ENCODE results near the gene TMEM220.
A peak's percentile ranks its signal among the peaks of the same experiment; 100 is the strongest.
"Not testable (repeated sequence)": the region's sequence is repeated elsewhere in the genome, so short reads cannot be mapped to it uniquely, and the experiment has no call there.

The TMEM220 gene

DNA sequence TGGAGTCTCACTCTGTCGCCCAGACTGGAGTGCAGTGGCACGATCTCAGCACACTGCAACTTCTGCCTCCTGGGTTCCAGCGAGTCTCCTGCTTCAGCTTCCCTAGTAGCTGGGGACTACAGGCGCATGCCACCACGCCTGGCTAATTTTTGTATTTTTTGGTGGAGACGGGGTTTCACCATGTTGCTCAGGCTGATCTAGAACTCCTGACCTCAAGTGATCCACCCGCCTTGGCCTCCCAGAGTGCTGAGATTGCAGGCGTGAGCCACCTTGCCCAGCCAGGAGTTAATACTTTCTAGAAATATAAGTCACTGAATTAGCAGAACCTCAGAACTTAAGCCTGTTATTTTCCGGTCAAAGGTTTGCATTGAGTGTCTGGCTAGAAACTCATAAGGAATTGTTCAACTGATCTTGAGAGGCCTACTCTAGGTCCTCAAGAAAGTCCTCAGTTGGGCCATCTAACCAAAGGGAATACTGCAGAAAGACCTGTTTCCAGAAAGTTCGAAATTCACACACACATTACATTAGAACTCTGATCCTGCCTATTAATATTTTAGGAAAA lies 1.4 kb downstream of the TMEM220 start:
- DNase-seq (ENCODE audit: low spot score) = no peak

DNA sequence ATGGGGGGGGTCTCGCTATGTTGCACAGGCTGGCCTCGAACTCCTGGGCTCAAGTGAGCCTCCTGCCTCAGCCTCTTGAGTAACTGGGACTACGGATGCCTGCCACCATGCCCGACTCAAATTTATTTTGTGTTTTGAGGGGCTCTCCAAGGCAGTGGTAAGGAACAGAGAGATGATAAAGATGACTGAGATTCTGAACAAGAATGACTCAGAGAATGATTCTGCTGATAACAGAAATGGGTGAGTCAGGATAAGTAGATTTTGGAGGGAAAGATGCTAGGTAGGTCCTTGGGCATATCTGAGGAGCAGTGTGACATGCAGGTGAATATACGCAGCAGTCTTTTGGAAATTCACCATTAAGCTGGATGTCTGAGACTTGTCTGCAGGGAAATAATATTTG lies 2.6 kb downstream of the TMEM220 start:
- no peak for DNase-seq (ENCODE audit: low spot score)

DNA sequence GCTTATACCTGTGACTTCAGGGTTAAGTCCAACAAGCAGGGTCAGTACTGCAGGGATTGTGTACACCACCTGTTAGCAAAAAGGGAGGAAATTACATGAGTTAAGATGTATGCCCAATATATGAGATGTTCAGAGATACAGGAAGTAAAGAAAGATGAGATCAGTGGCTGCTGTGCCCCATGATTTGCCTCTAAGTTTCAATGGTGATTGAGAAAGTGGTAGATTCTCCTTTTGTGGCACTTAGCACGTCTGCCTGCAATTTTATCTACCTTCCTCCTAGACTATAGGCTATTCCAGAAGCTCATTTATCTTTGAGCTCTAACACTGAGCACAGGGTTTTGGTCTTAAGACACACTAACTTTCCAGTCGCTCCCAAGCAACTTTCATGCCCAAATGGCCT lies 3.6 kb downstream of the TMEM220 start:
- no peak for DNase-seq (ENCODE audit: low spot score)

DNA sequence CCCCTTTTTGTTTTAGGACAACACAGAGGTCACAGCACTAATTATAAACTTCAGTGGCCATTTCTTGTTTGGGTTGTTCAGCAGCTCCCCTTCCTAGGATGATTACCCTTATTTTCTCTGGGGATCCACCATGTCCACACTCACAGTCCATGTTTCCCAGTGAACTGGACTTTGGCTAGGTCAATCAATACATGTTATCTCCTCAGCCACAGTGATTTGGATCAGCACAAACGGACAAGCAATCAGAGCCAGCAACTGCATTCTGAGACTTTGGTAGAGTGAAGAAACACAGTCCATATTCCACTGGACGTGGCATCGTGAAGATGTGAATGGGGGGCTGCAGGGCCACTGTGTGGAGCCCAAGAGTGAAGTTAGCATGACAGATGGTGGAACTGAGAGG lies 4.6 kb downstream of the TMEM220 start:
- DNase-seq (ENCODE audit: low spot score) = no peak

DNA sequence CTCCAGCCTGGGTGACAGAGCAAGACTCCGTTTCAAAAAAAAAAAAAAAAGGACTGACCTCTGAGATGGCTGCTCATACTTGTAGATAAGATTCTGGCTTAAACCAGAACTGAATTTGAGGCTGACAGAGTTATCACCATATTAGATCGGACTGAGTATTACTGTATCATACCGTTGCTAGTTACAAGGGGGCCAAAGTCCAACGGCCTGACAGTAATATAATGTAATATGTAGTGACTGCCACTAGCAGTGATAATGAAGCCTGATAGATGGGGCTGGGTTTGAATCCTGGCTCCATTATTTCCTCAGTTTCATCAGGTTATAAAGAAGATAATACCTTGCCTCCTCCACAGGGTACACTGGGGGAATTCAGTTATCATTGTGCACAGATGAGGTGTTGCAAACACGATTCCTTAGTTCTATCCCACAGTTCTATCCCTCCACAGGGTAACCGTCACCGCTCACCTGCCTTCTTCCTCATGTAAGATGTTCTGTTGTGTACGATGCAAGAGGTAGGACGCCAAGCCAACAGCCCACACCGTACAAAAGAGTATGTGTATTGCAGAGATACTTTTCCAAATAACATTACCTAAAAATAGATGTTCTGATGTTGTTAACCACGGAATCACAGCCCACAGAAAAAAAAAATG lies 5.2 kb downstream of the TMEM220 start:
- no peak for DNase-seq (ENCODE audit: low spot score)

DNA sequence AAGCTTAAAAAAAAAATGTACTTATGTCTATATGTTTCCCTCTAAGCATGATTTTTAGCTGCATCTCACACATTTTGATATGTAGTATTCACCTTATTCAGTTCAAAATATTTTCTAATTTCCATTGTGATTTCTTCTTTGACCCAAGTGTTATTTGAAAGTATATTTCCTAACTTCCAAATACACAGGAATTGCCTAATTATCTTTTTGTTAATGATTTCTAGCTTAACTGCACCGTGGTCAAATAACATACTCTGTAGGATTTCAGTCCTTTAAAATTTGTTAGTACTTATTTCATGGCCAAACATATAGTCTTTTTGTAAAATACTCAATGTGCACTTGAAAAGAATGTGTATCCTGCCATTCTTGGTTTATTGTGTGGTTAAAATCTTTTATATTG lies 11.3 kb downstream of the TMEM220 start:
- DNase-seq (ENCODE audit: low spot score) = no peak

DNA sequence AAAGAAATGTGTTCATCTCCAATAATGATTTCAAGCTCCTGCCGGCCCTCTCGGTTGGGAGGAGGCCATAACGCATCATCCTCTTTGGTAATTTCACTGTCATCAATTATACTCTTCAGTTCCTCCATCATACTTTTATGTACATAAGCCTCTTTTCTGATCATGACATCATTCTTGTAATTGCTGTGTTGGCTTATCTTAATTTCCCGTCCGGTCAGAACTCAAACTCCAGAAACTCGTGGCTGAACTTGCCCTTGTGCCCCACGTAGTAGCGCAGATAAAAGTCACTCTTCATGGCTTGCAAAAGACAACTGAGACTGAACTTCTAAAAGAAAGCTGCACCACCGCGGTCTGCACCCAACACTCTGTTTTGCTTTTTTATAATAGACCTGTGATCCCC lies 13.6 kb downstream of the TMEM220 start:
- DNase-seq (ENCODE audit: low spot score) = no peak

DNA sequence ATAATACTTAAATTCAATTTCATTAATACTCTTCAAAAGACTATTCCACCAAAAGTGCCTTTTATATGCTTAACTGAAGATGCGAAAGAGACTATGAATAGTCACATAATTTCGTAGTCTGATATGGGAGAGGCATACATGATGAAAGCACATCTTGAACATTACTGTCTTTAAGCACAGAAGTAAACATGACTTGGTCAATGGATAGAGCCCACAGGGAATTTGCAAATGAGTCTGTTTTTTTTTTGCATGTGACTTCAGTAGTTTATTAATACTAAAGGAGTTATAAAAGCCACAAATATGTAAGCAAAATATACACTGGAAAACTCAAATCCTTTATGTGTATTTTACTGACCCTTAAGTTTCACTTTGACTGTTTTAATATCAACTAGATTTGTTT lies 16.5 kb downstream of the TMEM220 start:
- no peak for DNase-seq (ENCODE audit: low spot score)

DNA sequence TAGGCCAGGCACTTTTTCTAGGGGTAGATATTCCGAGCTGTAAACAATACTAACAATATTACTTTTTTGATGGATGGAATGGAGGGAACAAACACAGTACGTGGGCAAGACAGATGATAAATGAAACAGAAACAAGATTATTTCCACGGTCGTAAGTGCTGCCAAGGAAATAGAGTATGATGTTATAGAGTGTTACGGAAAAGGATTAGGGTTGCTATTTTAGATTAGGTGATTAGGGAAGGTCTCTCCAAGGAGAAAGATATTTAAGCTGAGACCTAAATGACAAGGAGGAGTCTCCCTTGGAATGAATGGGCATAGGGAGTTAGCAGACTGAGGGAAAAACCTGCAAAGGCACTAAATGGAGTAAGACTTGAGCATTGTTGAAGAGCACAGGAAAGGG lies 24.1 kb downstream of the TMEM220 start:
- DNase-seq (ENCODE audit: low spot score) = no peak

DNA sequence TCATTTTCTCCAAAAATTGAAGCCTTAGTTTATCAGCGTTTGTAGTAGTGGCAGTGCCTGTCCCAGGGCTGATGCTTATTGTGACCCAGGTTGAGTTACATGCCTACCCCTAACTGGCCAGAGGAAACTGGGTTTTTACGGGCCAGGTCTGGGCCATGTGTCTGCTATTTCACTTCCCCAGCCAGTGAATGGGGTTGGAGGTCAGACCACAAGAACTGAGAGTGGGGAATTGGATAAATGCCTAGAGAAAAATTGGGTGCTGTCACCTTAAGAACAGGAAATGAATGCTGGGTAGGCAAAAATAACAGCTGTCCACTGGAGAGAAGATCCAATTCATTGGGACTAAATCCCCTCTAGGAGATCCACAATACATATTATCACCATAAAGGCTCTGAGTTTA lies 27.2 kb downstream of the TMEM220 start:
- no peak for DNase-seq (ENCODE audit: low spot score)

DNA sequence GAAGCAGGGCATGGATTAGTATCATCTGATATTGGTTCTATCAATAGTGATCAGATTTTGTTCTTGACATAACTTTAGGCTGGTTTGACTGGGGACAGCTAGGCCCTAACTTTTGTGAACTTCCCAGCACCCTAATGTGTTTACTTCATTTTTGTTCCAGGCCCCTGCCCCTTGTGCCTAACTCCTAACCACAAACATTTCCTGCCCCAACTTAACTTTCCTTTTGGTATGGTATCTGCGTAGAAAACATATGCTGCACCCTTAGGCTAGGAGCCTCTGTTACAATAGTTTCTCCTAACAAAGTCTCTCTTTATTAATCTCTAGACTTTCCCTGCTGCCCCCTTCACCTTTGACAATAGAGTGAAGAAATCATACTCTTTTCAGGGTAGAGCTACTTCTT lies 30.0 kb downstream of the TMEM220 start:
- DNase-seq (ENCODE audit: low spot score) = peak; percentile 70

DNA sequence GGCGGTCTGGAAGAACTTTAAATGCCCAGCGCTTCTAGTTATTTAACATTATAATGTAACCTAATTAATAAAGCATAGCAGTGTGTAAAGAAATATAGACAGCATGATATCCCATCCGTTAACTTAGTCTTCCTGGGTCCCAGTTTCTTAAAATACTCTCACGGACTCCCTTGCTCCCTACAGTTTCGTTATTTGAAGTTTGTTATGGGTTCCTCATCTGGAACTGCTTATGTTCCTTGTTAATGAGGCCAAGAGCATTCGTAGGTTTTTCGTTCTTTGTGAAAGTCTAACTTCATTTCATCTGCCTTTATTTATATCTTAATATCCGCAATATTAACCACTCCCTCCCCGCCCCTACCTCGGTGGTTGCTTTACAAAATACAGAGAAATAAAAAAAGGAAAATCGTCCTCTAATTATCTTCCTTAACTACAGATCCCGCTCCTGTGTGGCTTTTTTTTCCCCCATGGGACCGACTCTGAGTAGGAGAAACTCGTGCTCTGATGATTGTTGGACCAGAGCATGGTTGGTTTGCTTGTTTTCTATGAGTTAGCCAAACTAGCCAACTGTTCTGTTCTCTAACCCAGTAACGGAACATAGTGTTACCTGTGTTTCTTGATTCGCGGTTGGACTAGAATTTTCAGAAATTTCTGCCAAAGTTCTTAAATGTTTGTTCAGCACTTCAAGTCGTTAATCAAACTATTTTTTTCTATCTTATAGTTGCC lies 31.6 kb downstream of the TMEM220 start:
- DNase-seq (ENCODE audit: low spot score) = no peak

DNA sequence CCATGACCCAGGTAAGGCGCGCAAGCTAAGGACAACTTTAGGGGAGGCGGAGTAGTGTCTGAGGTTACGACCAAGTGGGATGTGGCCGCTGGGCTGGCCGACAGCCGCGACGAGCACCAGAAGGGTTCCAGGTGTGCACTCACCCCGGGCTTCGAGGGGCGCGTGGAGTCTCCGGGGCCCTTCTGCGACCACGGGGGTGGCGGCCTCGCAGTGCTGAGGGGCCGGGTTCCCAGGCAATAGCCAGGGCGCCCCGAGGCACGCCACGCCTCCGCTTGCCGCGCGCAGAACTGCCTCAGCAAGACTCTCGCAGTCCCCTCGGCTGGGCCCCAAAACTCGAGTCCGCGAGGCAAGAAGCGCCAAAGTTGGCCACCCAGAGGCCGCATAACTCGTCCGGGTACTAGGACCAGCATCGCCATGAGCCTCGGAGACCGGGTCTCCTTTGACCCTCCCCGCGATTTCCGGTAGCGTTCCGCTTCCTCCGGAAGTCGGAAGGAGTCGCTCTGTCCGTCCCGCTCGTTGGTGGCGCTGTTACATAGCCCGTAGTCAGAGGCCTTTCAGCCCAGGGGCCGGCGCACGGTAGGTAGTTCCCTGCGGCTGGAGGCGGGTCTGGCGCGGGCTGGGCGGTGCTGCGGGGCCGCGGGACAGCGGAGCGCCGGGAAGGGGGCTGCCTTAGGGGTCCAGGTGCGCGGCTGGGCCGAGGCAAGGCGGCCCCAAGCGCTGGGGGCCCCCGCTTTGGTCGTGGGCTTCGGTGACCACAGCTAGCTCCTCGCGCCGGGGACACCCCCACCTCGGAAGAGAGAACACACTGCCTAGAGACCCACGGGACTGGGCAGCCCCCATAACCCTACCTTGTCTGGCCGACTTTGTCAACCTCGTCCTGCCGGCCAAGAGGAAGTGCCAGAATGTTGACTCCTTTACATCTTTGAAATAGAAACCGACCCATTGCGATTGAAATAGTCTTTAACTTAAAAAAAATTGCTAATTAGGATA lies 32.4 kb downstream of the TMEM220 start, which contains the start of the genes ADPRM and SCO1:
ADPRM (plus strand) TSS at position 503 of the 990 bp plus-strand sequence. CDS start 7,333 bp downstream, outside the sequence.
SCO1 (minus strand) TSS at position 442 of the 990 bp plus-strand sequence; CDS start at position 416, 26 bp downstream.
- peak; percentile 89 for DNase-seq (ENCODE audit: low spot score)

DNA sequence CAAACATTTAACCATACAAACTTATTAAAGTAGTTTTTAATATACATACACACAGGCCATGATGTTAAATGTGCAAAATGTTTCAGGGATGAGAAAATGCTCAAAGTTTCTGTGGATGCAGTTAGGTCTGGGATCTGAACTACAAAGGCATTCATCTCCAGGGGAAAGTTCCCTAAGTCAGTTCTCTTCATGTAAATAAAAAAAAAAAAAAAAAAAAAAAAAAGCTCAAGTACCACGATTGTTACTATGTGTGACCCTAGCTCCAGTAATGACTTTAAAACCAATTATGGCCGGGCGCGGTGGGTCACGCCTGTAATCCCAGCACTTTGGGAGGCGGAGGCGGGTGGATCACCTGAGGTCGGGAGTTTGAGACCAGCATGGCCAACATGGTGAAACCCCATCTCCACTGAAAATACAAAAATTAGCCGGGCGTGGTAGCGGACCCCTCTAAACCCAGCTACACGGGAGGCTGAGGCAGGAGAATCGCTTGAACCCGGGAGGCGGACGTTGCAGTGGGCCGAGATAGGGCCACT lies 33.9 kb downstream of the TMEM220 start:
- not testable (repeated sequence) for DNase-seq (ENCODE audit: low spot score)

DNA sequence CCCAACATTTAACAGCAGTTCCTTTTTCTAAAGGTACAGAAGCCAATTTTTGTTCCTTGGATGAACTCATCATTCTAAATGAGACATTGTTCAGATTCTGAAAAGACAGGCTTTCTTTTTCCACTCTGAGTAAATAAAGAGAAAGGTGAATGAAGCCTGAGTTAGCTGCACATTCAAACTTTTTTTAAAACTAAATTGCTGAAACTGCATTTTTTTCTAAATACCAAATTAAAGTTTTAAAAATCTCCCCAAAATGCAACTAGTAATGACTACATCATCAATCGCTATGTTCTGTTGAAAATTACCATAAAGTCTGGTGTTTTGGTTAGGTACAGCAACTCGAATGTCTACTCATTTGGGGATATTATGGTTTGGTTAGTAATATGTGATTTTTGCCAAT lies 42.3 kb downstream of the TMEM220 start:
- no peak for DNase-seq (ENCODE audit: low spot score)

DNA sequence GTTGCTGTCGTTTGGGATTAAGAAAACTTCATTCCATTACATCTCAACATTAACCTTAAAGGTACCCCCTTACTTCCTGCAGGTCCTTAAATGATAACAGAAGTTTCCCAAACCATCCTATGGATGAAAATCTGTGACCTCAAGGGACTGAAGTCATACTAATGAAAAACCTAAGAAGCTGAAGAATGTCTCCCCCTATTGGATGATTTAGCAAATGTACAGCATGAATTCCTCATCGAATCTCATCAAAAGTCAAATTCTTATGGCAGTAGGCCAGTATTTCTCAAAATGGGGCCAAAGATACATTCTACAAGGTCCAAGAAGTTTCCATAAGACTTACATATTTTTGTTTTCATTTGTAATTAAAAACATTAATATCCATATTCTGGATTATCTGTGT lies 46.0 kb downstream of the TMEM220 start:
- DNase-seq (ENCODE audit: low spot score) = no peak

DNA sequence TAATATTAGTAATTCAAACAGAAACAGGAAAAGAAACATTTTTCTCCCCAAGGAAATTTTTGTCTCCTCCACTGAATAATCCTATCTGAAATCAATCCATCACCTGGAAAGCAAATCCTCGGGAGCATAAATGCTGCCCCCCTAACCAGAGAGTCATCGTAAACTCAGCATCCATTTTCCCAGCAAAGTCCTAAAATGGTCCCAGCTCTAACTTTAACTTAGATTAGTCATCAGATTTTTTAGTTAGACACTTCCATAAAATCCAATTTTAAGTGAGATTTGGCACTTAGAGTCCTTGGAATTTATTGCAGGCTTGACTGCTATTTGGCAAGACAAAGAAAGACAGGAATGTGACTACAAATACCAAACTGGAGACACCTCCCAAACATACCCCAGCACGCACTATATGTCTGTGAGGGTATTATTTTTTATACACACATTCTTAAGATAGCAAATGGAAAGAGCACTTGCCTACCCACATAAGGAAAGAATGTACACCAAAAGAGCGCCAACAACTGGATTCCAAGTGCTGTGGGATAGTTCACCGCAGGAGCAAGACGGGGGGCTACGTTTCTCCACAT lies 47.9 kb downstream of the TMEM220 start:
- no peak for DNase-seq (ENCODE audit: low spot score)

DNA sequence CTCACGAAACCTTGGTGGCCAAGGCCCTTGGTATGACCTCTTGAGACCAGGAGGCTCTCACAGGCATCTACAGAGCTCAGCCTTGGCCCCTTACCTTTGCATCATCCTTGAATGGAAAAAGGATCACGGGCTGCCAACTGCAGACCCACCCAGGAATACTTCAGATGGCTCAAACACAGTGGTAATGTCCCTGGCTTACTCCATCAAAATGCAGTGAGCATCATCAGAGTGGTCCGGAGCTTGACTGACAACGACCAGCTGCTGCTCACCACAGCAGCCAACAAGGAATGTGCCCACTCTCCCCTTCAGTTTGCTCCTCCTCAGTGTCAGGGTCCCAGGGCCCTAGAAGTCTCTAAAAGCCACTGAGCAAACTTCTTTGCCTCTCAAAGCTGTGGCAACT lies 55.1 kb downstream of the TMEM220 start:
- no peak for DNase-seq (ENCODE audit: low spot score)

DNA sequence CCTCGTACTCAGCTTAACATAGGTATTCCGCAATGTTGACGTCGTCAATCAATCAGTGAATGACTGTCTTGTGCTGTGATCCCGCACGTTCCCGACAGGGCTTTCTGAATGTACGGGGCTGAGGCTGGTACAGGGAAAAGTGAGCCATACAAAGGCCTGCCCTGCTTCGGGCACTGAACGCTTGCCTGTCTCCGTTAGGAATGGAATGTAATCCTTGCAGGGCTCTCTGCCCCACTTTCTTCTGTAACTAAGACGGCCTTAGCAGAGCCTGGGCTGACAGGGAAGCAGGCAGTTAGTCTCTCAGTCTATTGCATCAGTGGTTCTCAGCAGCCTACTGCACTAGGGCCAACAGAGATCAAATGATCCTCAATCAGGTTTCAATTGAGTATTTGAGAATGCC lies 56.5 kb downstream of the TMEM220 start:
- DNase-seq (ENCODE audit: low spot score) = no peak

DNA sequence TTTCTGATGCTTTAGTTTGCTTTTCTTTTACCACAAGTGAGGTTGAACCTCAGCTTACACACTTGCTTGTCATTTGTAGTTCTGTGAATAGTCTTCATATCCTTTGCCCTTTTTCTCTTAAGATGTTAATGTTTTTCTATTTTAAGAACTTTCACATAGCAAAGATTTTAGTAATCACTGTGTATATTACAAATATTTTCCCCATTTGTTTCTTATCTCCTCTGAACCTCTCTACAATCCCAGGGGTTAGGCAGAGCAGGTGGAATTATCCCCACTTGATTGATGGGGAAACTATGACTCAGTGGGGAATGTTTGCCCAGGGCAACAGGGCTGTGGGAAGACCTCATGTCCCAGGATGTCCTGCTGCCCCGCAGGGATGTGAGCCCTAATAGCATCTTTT lies 61.0 kb downstream of the TMEM220 start:
- no peak for DNase-seq (ENCODE audit: low spot score)

DNA sequence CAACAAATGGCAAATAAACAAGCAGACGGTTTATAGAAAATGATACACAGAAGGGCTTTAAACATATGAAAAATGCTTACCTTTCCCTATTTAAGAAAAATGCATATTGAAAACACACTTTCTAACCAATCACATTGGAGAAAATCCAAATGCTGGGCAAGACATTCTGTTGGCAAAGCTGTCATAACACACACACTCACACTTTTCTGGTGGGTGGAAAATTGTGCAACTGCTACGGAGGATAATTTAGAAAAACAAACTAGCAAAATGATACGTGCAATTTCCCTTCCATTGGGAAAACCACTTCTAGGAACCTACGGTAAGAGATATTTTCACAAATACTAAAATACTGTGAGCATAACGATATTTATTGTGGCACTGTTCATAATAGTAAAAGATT lies 62.9 kb downstream of the TMEM220 start:
- DNase-seq (ENCODE audit: low spot score) = no peak

DNA sequence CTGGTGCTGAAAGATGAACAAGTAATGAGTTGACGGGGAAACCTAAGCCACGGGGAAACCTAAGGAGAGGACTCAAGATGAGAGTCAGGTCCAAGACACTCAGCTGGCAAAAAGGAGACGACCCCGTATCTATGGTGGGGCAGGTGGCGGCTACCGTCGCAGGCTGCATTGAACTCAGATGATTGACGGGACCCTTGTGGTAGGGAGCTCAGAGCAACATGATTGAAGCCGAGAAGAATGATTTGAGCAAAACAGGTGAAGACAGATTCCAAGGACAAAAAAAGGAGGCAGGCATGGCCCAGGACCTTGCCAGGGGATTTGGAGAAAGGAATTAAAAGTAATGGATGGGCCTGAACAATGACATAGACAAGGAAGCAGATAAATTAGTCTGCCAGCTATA lies 65.3 kb downstream of the TMEM220 start:
- no peak for DNase-seq (ENCODE audit: low spot score)

All from CD4-positive, alpha-beta T cell treated with Interleukin-6 at 100 ng/mL for 8 hours (primary cell).